NCI-H1105 (cell line): ENCODE data around the gene MKRN2OS.

Experiments
- DNase-seq: peaks from one replicate; lab custom pipeline; 2025; lab: John Stamatoyannopoulos, UW

MKRN2OS gene

GRCh38 chr3:12513694-12514446 is 31.4 kb downstream of the MKRN2OS start:
- DNase-seq = no peak

GRCh38 chr3:12512534-12513118 is 32.7 kb downstream of the MKRN2OS start:
- no peak for DNase-seq

GRCh38 chr3:12509466-12509865 is 35.8 kb downstream of the MKRN2OS start:
- DNase-seq = no peak

GRCh38 chr3:12508291-12508700 is 37.0 kb downstream of the MKRN2OS start:
- DNase-seq = no peak

GRCh38 chr3:12507591-12508281 is 37.6 kb downstream of the MKRN2OS start:
- DNase-seq = no peak

- no peak for DNase-seq
Observed at GRCh38 chr3:12506201-12506709, 39.0 kb downstream of the MKRN2OS start.

- DNase-seq = no peak
Observed at GRCh38 chr3:12503126-12503957, 42.0 kb downstream of the MKRN2OS start.

- DNase-seq = no peak
Observed at GRCh38 chr3:12501360-12502020, 43.8 kb downstream of the MKRN2OS start.

GRCh38 chr3:12499474-12499873 is 45.8 kb downstream of the MKRN2OS start:
- DNase-seq = no peak

- DNase-seq = no peak
Observed at GRCh38 chr3:12496453-12496761, 48.9 kb downstream of the MKRN2OS start.

GRCh38 chr3:12495749-12496452 is 49.4 kb downstream of the MKRN2OS start:
- DNase-seq = no peak

- DNase-seq = no peak
Observed at GRCh38 chr3:12490547-12490946, 54.8 kb downstream of the MKRN2OS start.

- DNase-seq = no peak
Observed at GRCh38 chr3:12489832-12490231, 55.5 kb downstream of the MKRN2OS start.
